Gastroesophageal sphincter (tissue), 4 donors: ENCODE results near the gene RPL11. TPM values are rescaled to one million over a fixed set of nuclear protein-coding genes. Genes with fewer than 3 reads are reported as not detected.
"Not testable (repeated sequence)": the region's sequence is repeated elsewhere in the genome, so short reads cannot be mapped to it uniquely, and the experiment has no call there.

Experiments used
- ATAC-seq: fragments of 150-250 bp; one replicate; pipeline ENCODE4 v1.9.1; 2016; ENCODE audit warnings: mild to moderate bottlenecking, moderate library complexity
- H3K27ac ChIP-seq, 4 donors: fragments of 200-600 bp; sonication (generic) in 3 of 4; 1 replicate in 3 of 4; 2 replicates in 1 of 4; pipeline ENCODE4 v1.5.1; 2016 to 2019
- H3K27me3 ChIP-seq: fragments of 200-600 bp; sonication (generic); one replicate; pipeline ENCODE4 v1.5.1; 2019
- H3K36me3 ChIP-seq, 2 donors: fragments of 200-600 bp; sonication (generic); one replicate each; pipeline ENCODE4 v1.5.1; 2019; ENCODE audit warnings: control low read depth in 1 of 2
- H3K4me1 ChIP-seq, 3 donors: fragments of 200-600 bp; sonication (generic); 1 replicate in 2 of 3; 2 replicates in 1 of 3; pipeline ENCODE4 v1.5.1; 2016 to 2019; ENCODE audit warnings: control low read depth in 2 of 3
- H3K4me3 ChIP-seq, 2 donors: fragments of 200-600 bp; sonication (generic); one replicate each; pipeline ENCODE4 v1.5.1; 2019; ENCODE audit warnings: mild to moderate bottlenecking in 1 of 2, moderate library complexity in 1 of 2
- H3K9me3 ChIP-seq, 3 donors: fragments of 200-600 bp; sonication (generic); one replicate each; pipeline ENCODE4 v1.5.1; 2017 to 2019; ENCODE audit warnings: control low read depth in 2 of 3
- EP300 ChIP-seq: sonication (generic); formaldehyde crosslinking; IDR thresholded peaks from one replicate; pipeline ENCODE4 v1.6.1; 2017; ENCODE audit warnings: antibody characterized with exemption, mild to moderate bottlenecking
- POLR2A ChIP-seq, 2 donors: fragments of 450-650 bp; IDR thresholded peaks; one replicate each; pipeline ENCODE4 v1.6.1; 2017; ENCODE audit warnings: antibody characterized with exemption in 2 of 2, mild to moderate bottlenecking in 2 of 2, moderate library complexity in 1 of 2
- POLR2AphosphoS5 ChIP-seq: sonication (generic); formaldehyde crosslinking; IDR thresholded peaks from one replicate; pipeline ENCODE4 v1.6.1; 2017; ENCODE audit warnings: antibody characterized with exemption
- WGBS, 2 donors: methylation state at CpG; one replicate each; pipeline ENCODE4 v1.1.5; 2018; ENCODE audit warnings: low coverage in 1 of 2; 5-methylcytosine and 5-hydroxymethylcytosine counted together
- total RNA-seq, 4 donors: library from RNA; depleted of rRNA; stranded (reverse); fragments of >200 nt; gene quantifications; one replicate each; pipeline ENCODE4 v1.1.0, GENCODE V29; 2016
- TF ChIP-seq, protein P1 (sequence below), 4 experiments: fragments of 200-600 bp in 2 of 4; fragments of 450-650 bp in 2 of 4; sonication (generic) in 1 of 4; IDR thresholded peaks; one replicate each; pipeline ENCODE4 v1.5.1; 2017 to 2019; ENCODE audit warnings: antibody characterized with exemption in 4 of 4, mild to moderate bottlenecking in 2 of 4, moderate library complexity in 2 of 4

The RPL11 gene
- total RNA-seq, 4 donors from 2014 or later = 636 to 1,268 (median 935) TPM

DNA sequence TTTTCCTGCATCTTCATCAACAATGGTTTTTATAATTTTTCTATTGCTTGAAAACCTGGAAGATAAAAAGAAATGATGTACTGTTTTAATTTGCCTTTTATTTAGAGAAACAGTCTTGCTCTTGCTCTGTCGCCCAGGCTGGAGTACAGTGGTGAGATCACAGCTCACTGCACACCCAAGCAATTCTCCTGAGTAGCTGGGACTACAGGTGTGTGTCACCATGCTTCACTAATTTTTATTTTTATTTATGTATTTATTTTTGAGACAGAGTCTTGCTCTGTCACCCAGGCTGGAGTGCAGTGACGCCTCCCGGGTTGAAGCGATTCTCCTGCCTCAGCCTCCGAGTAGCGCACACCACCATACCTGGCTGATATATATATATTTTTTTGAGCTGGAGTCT lies 43.0 kb upstream of the RPL11 start:
- Histone ChIP-seq H3K27ac (no peak overlapping the region), H3K4me1 (peaks cover 0 to 8% (median 0%) of the 10 kb centered on the region in 3 donors), H3K27me3 (peaks cover 17% of the 10 kb centered on the region), H3K9me3 (no peaks in the 10 kb centered on the region), H3K36me3 (no peaks in the 10 kb centered on the region), H3K4me3 (no peak overlapping the region)
- WGBS, 2 donors = 90 to 94% methylated on average over 5 of the region's 6 CpGs
- TF ChIP-seq EP300 = no peak
- no peak for TF ChIP-seq POLR2AphosphoS5
- TF ChIP-seq POLR2A (IDR thresholded peaks at IDR 0.05) = no peak
- TF ChIP-seq, protein P1, sequence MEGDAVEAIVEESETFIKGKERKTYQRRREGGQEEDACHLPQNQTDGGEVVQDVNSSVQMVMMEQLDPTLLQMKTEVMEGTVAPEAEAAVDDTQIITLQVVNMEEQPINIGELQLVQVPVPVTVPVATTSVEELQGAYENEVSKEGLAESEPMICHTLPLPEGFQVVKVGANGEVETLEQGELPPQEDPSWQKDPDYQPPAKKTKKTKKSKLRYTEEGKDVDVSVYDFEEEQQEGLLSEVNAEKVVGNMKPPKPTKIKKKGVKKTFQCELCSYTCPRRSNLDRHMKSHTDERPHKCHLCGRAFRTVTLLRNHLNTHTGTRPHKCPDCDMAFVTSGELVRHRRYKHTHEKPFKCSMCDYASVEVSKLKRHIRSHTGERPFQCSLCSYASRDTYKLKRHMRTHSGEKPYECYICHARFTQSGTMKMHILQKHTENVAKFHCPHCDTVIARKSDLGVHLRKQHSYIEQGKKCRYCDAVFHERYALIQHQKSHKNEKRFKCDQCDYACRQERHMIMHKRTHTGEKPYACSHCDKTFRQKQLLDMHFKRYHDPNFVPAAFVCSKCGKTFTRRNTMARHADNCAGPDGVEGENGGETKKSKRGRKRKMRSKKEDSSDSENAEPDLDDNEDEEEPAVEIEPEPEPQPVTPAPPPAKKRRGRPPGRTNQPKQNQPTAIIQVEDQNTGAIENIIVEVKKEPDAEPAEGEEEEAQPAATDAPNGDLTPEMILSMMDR (IDR thresholded peaks at IDR 0.05) = no peak
- no peak for ATAC-seq

DNA sequence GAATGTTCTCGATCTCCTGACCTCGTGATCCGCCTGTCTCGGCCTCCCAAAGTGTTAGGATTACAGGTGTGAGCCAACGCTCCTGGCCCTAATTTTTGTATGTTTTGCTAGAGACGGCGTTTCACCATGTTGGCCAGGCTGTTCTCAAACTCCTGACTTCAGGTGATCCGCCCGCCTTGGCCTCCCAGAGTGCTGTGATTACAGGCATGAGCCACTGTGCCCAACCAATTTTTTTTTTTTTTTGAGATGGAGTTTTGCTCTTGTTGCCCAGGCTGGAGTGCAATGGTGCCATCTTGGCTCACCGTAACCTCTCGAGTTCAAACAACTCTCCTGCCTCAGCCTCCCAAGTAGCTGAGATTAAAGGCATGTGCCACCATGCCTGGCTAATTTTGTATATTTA lies 42.4 kb upstream of the RPL11 start:
- ATAC-seq, H3K36me3 ChIP-seq, H3K4me1 ChIP-seq, H3K9me3 ChIP-seq, H3K27ac ChIP-seq, H3K4me3 ChIP-seq: not testable (repeated sequence)
- H3K27me3 ChIP-seq = peaks cover 21% of the 10 kb centered on the region
- 93 to 100% methylated on average over 2 to 8 of the region's 11 CpGs for WGBS, 2 donors

DNA sequence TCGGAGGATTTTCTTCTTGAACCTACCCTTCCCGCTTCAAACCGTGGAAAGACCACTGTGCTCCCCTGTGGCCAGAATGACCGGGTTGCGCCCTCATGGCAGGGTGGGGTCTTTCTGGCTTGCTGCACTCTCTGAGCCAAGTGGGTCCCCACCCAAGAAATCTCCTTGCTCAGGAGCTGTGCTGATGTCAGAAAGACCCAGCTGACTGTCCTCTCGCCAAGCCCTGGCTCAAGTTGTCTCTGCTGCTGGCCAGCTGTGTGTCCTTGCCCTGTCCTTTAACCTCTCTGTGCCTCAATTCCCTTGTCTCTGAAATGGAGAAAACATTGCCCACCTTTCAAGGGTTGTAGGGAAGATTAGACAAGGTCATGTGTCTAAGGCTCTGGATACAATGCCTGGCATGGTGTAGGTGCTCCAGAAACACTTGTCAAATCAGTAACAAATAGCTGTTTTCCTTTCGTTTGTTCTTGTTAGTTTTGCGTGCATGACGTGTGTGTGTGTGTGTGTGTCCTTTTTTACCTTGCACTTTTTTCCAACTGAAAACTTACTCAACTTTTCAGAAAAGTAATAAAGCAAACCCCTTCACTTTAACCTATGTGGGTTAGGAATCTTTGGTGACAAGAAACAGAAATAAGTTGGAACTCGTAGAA lies 41.1 kb upstream of the RPL11 start:
- no peak overlapping the region for H3K4me3 ChIP-seq
- ATAC-seq = peak; percentile 70
- peak overlapping the region in 3 of 4 donors; percentile 7 to 65 (median 51) for H3K27ac ChIP-seq
- TF ChIP-seq POLR2A (IDR thresholded peaks at IDR 0.05) (no peak), POLR2AphosphoS5 (no peak), EP300 (no peak)
- TF ChIP-seq, protein P1 (IDR thresholded peaks at IDR 0.05) = no peak
- no peaks in the 10 kb centered on the region for H3K36me3 ChIP-seq
- peaks cover 30% of the 10 kb centered on the region for H3K27me3 ChIP-seq
- WGBS, 2 donors = 44 to 47% methylated on average over 7 to 8 of the region's 10 CpGs
- no peaks in the 10 kb centered on the region for H3K4me1 ChIP-seq
- no peaks in the 10 kb centered on the region for H3K9me3 ChIP-seq

DNA sequence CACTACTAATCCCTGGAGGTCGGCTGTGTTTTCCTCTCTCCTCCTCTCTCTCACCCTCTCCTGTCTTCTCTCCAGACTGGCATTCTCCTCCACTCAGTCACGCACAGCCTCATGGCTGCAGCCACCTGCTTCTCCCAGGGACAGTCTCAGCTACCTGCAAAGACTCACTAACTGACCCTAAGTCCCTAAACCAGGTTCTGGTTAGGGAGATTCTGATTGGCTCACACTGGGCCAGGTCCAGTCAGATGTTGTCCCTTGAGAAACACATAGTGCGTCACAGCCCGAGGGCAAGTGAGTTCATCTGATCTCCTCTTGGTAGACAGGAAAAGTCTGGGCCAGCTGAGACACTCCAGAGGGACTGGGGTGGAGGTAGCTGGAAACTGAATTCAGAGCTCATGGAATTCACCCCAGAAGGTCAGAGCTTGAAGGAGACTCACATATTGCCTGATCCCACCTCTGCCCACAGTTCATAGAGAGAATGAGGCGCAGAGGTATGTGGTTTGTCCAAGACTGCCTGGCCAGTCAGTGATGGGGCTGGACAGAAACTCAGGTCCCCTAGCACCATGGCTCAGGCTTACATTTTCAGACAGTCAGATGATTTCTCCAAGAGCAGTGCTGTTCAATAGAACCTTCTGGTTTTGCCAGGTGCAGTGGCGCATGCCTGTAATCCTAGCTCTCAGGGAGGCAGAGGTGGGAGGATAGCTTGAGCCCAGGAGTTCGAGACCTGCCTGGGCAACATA lies 40.4 kb upstream of the RPL11 start:
- peak; percentile 93 for ATAC-seq
- H3K4me3 ChIP-seq = no peak overlapping the region
- H3K27ac ChIP-seq = peak overlapping the region in 3 of 4 donors; percentile 7 to 65 (median 51)
- no peaks in the 10 kb centered on the region for H3K9me3 ChIP-seq
- H3K27me3 ChIP-seq = peaks cover 37% of the 10 kb centered on the region
- 62 to 68% methylated on average over 4 of the region's 7 CpGs for WGBS, 2 donors
- H3K4me1 ChIP-seq = no peaks in the 10 kb centered on the region
- TF ChIP-seq POLR2A (IDR thresholded peaks at IDR 0.05) (no peak), EP300 (no peak), POLR2AphosphoS5 (no peak)
- TF ChIP-seq, protein P1 (IDR thresholded peaks at IDR 0.05) = no peak
- no peaks in the 10 kb centered on the region for H3K36me3 ChIP-seq

GRCh38 chr1:23657659-23658275 lies 33.8 kb upstream of the RPL11 start:
- TF ChIP-seq, protein P1 (IDR thresholded peaks at IDR 0.05) = peak in 2 of 4 experiments; percentile 62 to 64
- TF ChIP-seq POLR2AphosphoS5 (no peak), EP300 (no peak), POLR2A (IDR thresholded peaks at IDR 0.05) (no peak)
- no peaks in the 10 kb centered on the region for H3K9me3 ChIP-seq
- no peak overlapping the region for H3K27ac ChIP-seq
- ATAC-seq = peak; percentile 63
- H3K27me3 ChIP-seq = peaks cover 53% of the 10 kb centered on the region
- no peaks in the 10 kb centered on the region for H3K4me1 ChIP-seq
- H3K4me3 ChIP-seq = no peak overlapping the region
- 48 to 61% methylated on average over 4 to 5 of the region's 7 CpGs for WGBS, 2 donors
- no peaks in the 10 kb centered on the region for H3K36me3 ChIP-seq
